ENCODE data around the gene SNX25. TPM values are rescaled to one million over a fixed set of nuclear protein-coding genes. Genes with fewer than 3 reads are reported as not detected.
A peak's percentile ranks its signal among the peaks of the same experiment; 100 is the strongest.

The SNX25 gene
- total RNA-seq, 1 experiment from 2014 or later, result 3.5 TPM

GRCh38 chr4:185210102-185210981 lies 944 bp downstream of the SNX25 start:
- POLR2A ChIA-PET (ENCODE audit: low non-redundant PET), result no interaction called here
- Histone ChIP-seq H3K4me3 (ENCODE audit: low read depth, low read length, poor library complexity, severe bottlenecking) (peak overlapping the region; percentile 69), H3K36me3 (ENCODE audit: insufficient read depth, low read length, poor library complexity, severe bottlenecking) (no peaks in the 10 kb centered on the region), H3K4me1 (ENCODE audit: insufficient read depth, low read length, poor library complexity, severe bottlenecking) (peaks cover 16% of the 10 kb centered on the region), H3K9me3 (ENCODE audit: low read depth, low read length, poor library complexity, severe bottlenecking) (no peaks in the 10 kb centered on the region), H3K27ac (ENCODE audit: low read depth, low read length, poor library complexity, severe bottlenecking) (peak overlapping the region; percentile 40), H3K27me3 (replicated peaks; ENCODE audit: insufficient read depth, low read depth, low read length, poor library complexity) (peaks cover 17% of the 10 kb centered on the region)
- intact Hi-C loops (cut with micrococcal nuclease; ENCODE audit: unreplicated experiment), result loop anchor here (2.0 kb wide), 1 partner anchor 170 kb away; no protein-coding TSS in a partner anchor
- DNase-seq (ENCODE audit: low spot score), result peak; percentile 59
- no peak for TF ChIP-seq CTCF (conservative IDR thresholded peaks at IDR 0.05; ENCODE audit: low read depth, low read length)
- no peak for TF ChIP-seq EZH2 (IDR thresholded peaks at IDR 0.05; ENCODE audit: borderline replicate concordance, low read depth, low read length, poor library complexity, severe bottlenecking)
- CTCF ChIA-PET, result interaction anchor here (1.0 kb wide), 1 partner anchor 26 kb away, joined by 3 read pairs; no protein-coding TSS in a partner anchor
- no TSS peak for BruUV-seq (replicated peaks)

- intact Hi-C loops (cut with micrococcal nuclease; ENCODE audit: unreplicated experiment), result loop anchor here (2.0 kb wide), 1 partner anchor 170 kb away; no protein-coding TSS in a partner anchor
- no peak for TF ChIP-seq CTCF (conservative IDR thresholded peaks at IDR 0.05; ENCODE audit: low read depth, low read length)
- no peak for TF ChIP-seq EZH2 (IDR thresholded peaks at IDR 0.05; ENCODE audit: borderline replicate concordance, low read depth, low read length, poor library complexity, severe bottlenecking)
- no peak for DNase-seq (ENCODE audit: low spot score)
- BruUV-seq (replicated peaks), result TSS peak; percentile 39
- POLR2A ChIA-PET (ENCODE audit: low non-redundant PET), result no interaction called here
- peaks cover 22% of the 10 kb centered on the region for H3K4me1 ChIP-seq (ENCODE audit: insufficient read depth, low read length, poor library complexity, severe bottlenecking)
- peak overlapping the region; percentile 69 for H3K4me3 ChIP-seq (ENCODE audit: low read depth, low read length, poor library complexity, severe bottlenecking)
- no peaks in the 10 kb centered on the region for H3K9me3 ChIP-seq (ENCODE audit: low read depth, low read length, poor library complexity, severe bottlenecking)
- H3K36me3 ChIP-seq (ENCODE audit: insufficient read depth, low read length, poor library complexity, severe bottlenecking), result no peaks in the 10 kb centered on the region
- H3K27ac ChIP-seq (ENCODE audit: low read depth, low read length, poor library complexity, severe bottlenecking), result no peak overlapping the region
- peaks cover 17% of the 10 kb centered on the region for H3K27me3 ChIP-seq (replicated peaks; ENCODE audit: insufficient read depth, low read depth, low read length, poor library complexity)
- CTCF ChIA-PET, result no interaction called here
Observed at GRCh38 chr4:185211035-185211434, 1.6 kb downstream of the SNX25 start.

- POLR2A ChIA-PET (ENCODE audit: low non-redundant PET), result no interaction called here
- intact Hi-C loops (cut with micrococcal nuclease; ENCODE audit: unreplicated experiment), result loop anchor here (2.0 kb wide), 1 partner anchor 169 kb away; no protein-coding TSS in a partner anchor
- CTCF ChIA-PET, result no interaction called here
Observed at GRCh38 chr4:185211641-185212040, 2.2 kb downstream of the SNX25 start.

More at GRCh38 chr4:185211641-185212040, 2.2 kb downstream of the SNX25 start:
- no peak overlapping the region for H3K27ac ChIP-seq (ENCODE audit: low read depth, low read length, poor library complexity, severe bottlenecking)
- BruUV-seq (replicated peaks), result no TSS peak
- no peak for DNase-seq (ENCODE audit: low spot score)
- no peaks in the 10 kb centered on the region for H3K9me3 ChIP-seq (ENCODE audit: low read depth, low read length, poor library complexity, severe bottlenecking)
- peaks cover 22% of the 10 kb centered on the region for H3K4me1 ChIP-seq (ENCODE audit: insufficient read depth, low read length, poor library complexity, severe bottlenecking)
- no peak for TF ChIP-seq CTCF (conservative IDR thresholded peaks at IDR 0.05; ENCODE audit: low read depth, low read length)
- TF ChIP-seq EZH2 (IDR thresholded peaks at IDR 0.05; ENCODE audit: borderline replicate concordance, low read depth, low read length, poor library complexity, severe bottlenecking), result no peak
- no peaks in the 10 kb centered on the region for H3K36me3 ChIP-seq (ENCODE audit: insufficient read depth, low read length, poor library complexity, severe bottlenecking)
- H3K4me3 ChIP-seq (ENCODE audit: low read depth, low read length, poor library complexity, severe bottlenecking), result no peak overlapping the region
- peaks cover 17% of the 10 kb centered on the region for H3K27me3 ChIP-seq (replicated peaks; ENCODE audit: insufficient read depth, low read depth, low read length, poor library complexity)

Measured in A673 (cell line).